Activated CD4-positive, alpha-beta T cell treated with anti-CD3 and anti-CD28 coated beads for 36 hours (primary cell): ENCODE data around the gene LMO1. TPM values are rescaled to one million over a fixed set of nuclear protein-coding genes. Genes with fewer than 3 reads are reported as not detected.
A peak's percentile ranks its signal among the peaks of the same experiment; 100 is the strongest.

Source experiments
- ATAC-seq: fragments of 200-7000 bp; cut with Tn5 transposase; one replicate; pipeline ENCODE4 v1.10.0; 2021; ENCODE audit warnings: mild to moderate bottlenecking, moderate library complexity
- CTCF ChIA-PET: fragments of 350-600 bp; sonication (Branson Sonifier 250); formaldehyde crosslinking; loops from one replicate; lab custom pipeline; 2021; ENCODE audit warnings: antibody characterized with exemption; lab: Charles Lee
- POLR2A ChIA-PET: fragments of 350-600 bp; sonication (Branson Sonifier 250); formaldehyde crosslinking; loops from one replicate; lab custom pipeline; 2021; ENCODE audit warnings: antibody characterized with exemption, inconsistent platforms; lab: Charles Lee
- DNase-seq: peaks from one replicate; pipeline ENCODE4 v3.0.0-alpha.2; 2020
- H3K27ac Mint-ChIP-seq: one replicate; pipeline ENCODE4 v1.8.0; 2021; ENCODE audit warnings: mixed read lengths
- H3K27me3 Mint-ChIP-seq: one replicate; pipeline ENCODE4 v1.8.0; 2021; ENCODE audit warnings: mixed read lengths
- H3K36me3 Mint-ChIP-seq: one replicate; pipeline ENCODE4 v1.8.0; 2021; ENCODE audit warnings: low read depth, mixed read lengths
- H3K4me1 Mint-ChIP-seq: one replicate; pipeline ENCODE4 v1.8.0; 2021; ENCODE audit warnings: mixed read lengths
- H3K4me3 Mint-ChIP-seq: one replicate; pipeline ENCODE4 v1.8.0; 2021; ENCODE audit warnings: mild to moderate bottlenecking, moderate library complexity, mixed read lengths
- H3K9me3 Mint-ChIP-seq: one replicate; pipeline ENCODE4 v1.8.0; 2021; ENCODE audit warnings: low read depth, mixed read lengths
- intact Hi-C, 2 experiments: fragments of 100-400 bp; cut with DNase I in 1 of 2; cut with micrococcal nuclease in 1 of 2; formaldehyde crosslinking; loops; one replicate each; pipeline versions ENCODE4 v1.14.2 to v1.15.1; 2022 to 2024; cut with DNase I, micrococcal nuclease
- total RNA-seq, 2 experiments: library from RNA; stranded (reverse); gene quantifications; one replicate each; pipeline ENCODE4 v1.2.3, GENCODE V29; 2021

Gene LMO1
- total RNA-seq, 2 experiments from 2014 or later: not detected

DNA sequence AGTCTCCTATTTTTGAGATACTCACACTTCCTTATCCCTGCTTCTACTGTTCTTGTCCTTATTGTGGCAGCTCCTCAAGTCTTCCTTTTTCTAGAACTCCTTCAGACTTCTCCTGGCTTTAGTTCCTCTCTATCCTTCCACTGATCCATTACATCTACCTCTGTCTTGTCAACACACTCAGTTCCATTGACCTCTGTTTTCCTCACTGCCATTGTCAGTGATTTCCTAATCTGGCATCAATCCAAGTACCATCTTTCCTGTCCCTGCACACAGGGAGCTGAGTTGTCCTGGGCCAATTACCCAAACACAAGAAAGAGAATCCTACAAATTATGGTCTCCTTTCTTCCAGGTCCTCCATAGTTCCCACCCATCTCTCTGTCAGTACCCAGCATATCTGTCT lies 66.9 kb downstream of the LMO1 start:
- ATAC-seq (no peak), DNase-seq (no peak)
- Mint-ChIP-seq H3K27ac (no peak overlapping the region), H3K4me3 (no peak overlapping the region), H3K27me3 (peaks cover 10% of the 10 kb centered on the region), H3K4me1 (no peaks in the 10 kb centered on the region), H3K9me3 (no peaks in the 10 kb centered on the region), H3K36me3 (no peaks in the 10 kb centered on the region)
- intact Hi-C loops: no loop called here
- CTCF ChIA-PET: interaction anchor here (0.6 to 2.2 kb wide), 3 partner anchors 12 to 370 kb away, joined by 3 to 6 read pairs (median 3); no protein-coding TSS in a partner anchor
- POLR2A ChIA-PET: no interaction called here

DNA sequence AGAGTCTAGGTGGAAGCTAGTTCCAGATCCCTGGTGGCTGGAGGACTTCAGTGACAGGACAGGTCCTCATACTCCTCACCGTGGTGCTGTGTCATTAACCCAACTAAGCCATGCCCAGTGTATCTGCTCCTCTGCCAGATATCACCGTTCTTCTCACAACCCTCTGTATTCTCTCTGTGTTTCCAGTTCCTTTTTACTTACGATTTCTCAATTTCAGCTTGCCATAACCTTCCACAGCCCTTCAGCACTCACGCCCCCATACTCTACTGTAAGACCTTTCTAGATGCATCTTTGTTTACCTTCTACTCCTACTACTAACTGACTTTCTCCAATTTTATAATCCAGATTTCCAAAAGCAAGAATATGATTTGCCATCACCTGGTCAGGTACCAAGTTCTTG lies 68.7 kb downstream of the LMO1 start:
- ATAC-seq: no peak
- Mint-ChIP-seq H3K4me3 (no peak overlapping the region), H3K4me1 (no peaks in the 10 kb centered on the region), H3K27ac (no peak overlapping the region), H3K9me3 (no peaks in the 10 kb centered on the region), H3K27me3 (peaks cover 11% of the 10 kb centered on the region), H3K36me3 (no peaks in the 10 kb centered on the region)
- CTCF ChIA-PET: interaction anchor here (0.9 to 2.2 kb wide), 2 partner anchors 13 to 372 kb away, joined by 3 to 6 read pairs; no protein-coding TSS in a partner anchor
- DNase-seq: no peak
- POLR2A ChIA-PET: no interaction called here
- intact Hi-C loops: no loop called here

DNA sequence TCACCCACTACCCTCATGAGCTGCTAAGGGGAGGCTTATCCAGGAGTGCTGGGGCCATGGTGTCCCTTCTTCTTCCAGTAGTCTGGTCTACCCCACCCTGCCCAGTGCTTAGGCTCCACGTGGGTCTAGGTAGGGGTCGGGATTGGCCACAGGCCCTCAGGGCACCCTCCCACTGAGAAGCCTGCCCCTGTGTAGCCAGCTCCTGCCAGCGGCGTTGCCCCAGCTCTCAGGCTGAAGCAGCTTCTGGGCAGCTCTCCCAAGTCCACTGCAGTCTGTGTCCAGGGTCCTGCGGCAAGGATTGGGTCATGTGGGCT lies 70.8 kb downstream of the LMO1 start:
- intact Hi-C loops: loop anchor here (1.0 to 2.0 kb wide), 2 partner anchors 72 to 373 kb away; no protein-coding TSS in a partner anchor
- H3K36me3 Mint-ChIP-seq: no peaks in the 10 kb centered on the region
- H3K4me1 Mint-ChIP-seq: no peaks in the 10 kb centered on the region
- H3K27ac Mint-ChIP-seq: no peak overlapping the region
- peaks cover 14% of the 10 kb centered on the region for H3K27me3 Mint-ChIP-seq
- H3K4me3 Mint-ChIP-seq: no peak overlapping the region
- no peaks in the 10 kb centered on the region for H3K9me3 Mint-ChIP-seq
- CTCF ChIA-PET: interaction anchor here (0.6 to 1.8 kb wide), 11 partner anchors 8 to 399 kb away, joined by 3 to 20 read pairs (median 4); partner anchors contain the start of gene LMO1
- ATAC-seq (peak; percentile 16), DNase-seq (no peak)
- POLR2A ChIA-PET: no interaction called here

DNA sequence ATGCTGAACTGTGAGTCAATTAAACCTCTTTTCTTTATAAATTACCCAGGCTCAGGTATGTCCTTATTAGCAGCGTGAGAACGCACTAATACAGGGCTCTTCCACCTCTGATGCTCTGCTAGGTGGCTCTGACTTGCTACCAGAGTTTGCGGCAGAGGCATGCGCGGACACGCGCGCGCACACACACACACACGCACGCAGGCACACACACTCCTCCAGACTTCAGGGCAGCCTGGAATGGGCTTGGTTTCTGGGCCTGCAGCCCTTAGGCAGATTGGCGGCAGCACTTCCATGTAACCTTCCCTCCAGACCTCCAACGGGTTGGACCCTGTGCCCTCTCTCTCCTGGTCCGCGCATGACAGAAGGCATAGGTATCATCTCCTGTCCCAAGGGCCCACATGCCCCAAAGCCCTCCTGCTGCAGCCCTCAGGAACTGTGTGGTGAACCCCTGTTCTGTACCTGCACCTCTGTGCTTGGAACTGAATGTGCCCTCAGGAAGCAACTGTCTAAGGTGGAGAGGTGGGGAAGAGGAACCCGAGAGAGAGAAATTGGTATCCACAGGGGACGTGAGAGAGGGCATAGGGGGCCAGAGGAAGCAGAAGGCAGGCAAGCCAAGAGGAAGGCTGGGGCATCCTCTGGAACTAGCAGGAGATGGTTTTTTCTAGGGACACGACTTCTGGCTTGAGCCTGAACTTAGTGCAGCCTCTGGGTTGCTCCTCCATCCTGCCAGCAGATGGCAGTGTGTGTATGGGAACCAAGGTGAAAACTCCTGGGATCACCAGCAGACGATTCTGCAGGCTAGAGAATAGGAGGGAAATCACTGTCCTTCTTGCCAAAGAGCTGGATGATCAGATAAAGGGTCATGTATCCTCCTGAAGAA lies 71.4 kb downstream of the LMO1 start:
- ATAC-seq: peak; percentile 64
- peak; percentile 72 for DNase-seq
- intact Hi-C loops: loop anchor here (1.0 to 2.0 kb wide), 2 partner anchors 73 to 374 kb away; no protein-coding TSS in a partner anchor
- Mint-ChIP-seq H3K36me3 (no peaks in the 10 kb centered on the region), H3K4me3 (no peak overlapping the region), H3K4me1 (no peaks in the 10 kb centered on the region), H3K27ac (no peak overlapping the region), H3K27me3 (peaks cover 14% of the 10 kb centered on the region), H3K9me3 (no peaks in the 10 kb centered on the region)
- CTCF ChIA-PET: interaction anchor here (1.0 to 1.8 kb wide), 8 partner anchors 10 to 375 kb away, joined by 3 to 20 read pairs (median 4); partner anchors contain the start of gene LMO1
- POLR2A ChIA-PET: no interaction called here

DNA sequence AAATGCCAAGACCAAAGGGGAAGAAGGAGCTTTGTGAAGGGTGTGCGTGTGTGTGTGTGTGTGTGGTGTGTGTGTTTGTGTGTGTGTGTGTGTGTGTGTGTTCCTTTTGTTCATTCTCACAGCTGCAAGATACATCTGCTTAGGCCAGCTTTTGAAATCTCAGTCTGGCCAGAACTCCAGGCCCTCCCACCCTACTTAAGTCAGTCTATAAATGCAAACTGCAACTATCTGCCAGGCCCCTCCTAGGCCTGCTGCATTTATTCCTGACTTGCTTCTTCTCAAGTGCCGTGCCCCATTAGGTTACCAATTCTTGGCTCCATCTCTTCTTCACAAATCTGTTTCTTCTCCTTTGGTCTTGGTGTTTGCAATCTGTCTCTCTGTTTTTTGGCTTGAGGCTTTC lies 73.2 kb downstream of the LMO1 start:
- H3K4me3 Mint-ChIP-seq: no peak overlapping the region
- H3K9me3 Mint-ChIP-seq: no peaks in the 10 kb centered on the region
- CTCF ChIA-PET: interaction anchor here (0.6 to 1.6 kb wide), 4 partner anchors 12 to 377 kb away, joined by 3 read pairs; no protein-coding TSS in a partner anchor
- no peaks in the 10 kb centered on the region for H3K36me3 Mint-ChIP-seq
- intact Hi-C loops: no loop called here
- peaks cover 11% of the 10 kb centered on the region for H3K27me3 Mint-ChIP-seq
- POLR2A ChIA-PET: no interaction called here
- no peaks in the 10 kb centered on the region for H3K4me1 Mint-ChIP-seq
- no peak for DNase-seq
- no peak overlapping the region for H3K27ac Mint-ChIP-seq
- no peak for ATAC-seq

DNA sequence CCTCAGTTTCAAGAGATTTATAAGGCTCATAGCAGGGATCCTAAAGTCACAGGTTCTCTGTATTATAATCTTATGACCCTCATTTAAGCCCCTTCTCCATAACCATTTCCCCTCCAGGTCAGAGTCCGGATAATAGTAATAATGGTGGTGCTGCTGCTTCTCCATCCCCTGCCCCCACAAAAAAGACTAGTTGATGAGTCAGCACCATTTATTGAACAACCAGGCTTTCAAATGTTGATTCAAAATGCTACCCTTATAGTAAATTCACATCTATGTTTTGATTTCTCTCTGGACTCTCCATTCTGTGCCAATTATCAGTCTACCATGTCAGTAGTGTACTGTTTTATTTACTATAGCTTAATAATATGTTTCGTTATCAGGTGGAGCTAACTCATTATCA lies 77.2 kb downstream of the LMO1 start:
- H3K4me3 Mint-ChIP-seq: no peak overlapping the region
- no peaks in the 10 kb centered on the region for H3K9me3 Mint-ChIP-seq
- POLR2A ChIA-PET: interaction anchor here (0.5 kb wide), 1 partner anchor 16 kb away, joined by 3 read pairs; no protein-coding TSS in a partner anchor
- peaks cover 16% of the 10 kb centered on the region for H3K27me3 Mint-ChIP-seq
- no peak overlapping the region for H3K27ac Mint-ChIP-seq
- CTCF ChIA-PET: interaction anchor here (1.0 kb wide), 1 partner anchor 14 kb away, joined by 4 read pairs; no protein-coding TSS in a partner anchor
- ATAC-seq (no peak), DNase-seq (no peak)
- intact Hi-C loops: no loop called here
- H3K36me3 Mint-ChIP-seq: no peaks in the 10 kb centered on the region
- no peaks in the 10 kb centered on the region for H3K4me1 Mint-ChIP-seq

DNA sequence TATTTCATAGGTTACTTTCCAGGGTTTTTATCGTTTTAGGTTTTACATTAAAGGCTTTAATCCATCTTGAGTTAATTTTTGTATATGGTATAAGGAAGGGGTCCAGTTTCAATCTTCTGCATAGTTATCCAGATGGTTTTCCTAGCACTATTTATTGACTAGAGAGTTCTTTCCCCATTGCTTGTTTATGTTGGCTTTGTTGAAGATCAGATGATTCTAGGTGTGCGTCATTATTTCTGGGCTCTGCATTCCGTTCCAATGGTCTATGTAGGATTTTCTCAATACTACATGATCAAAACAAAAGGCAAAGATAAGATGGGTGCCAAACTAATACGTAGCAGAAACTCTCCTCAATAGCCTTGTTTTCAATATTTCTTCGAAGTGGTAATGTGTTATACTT lies 80.6 kb downstream of the LMO1 start:
- DNase-seq: no peak
- H3K27me3 Mint-ChIP-seq: peaks cover 15% of the 10 kb centered on the region
- no peaks in the 10 kb centered on the region for H3K4me1 Mint-ChIP-seq
- H3K4me3 Mint-ChIP-seq: no peak overlapping the region
- POLR2A ChIA-PET: no interaction called here
- H3K9me3 Mint-ChIP-seq: no peaks in the 10 kb centered on the region
- CTCF ChIA-PET: interaction anchor here (0.8 to 1.4 kb wide), 3 partner anchors 10 to 31 kb away, joined by 3 to 4 read pairs (median 3); no protein-coding TSS in a partner anchor
- H3K36me3 Mint-ChIP-seq: no peaks in the 10 kb centered on the region
- ATAC-seq: no peak
- intact Hi-C loops: no loop called here
- no peak overlapping the region for H3K27ac Mint-ChIP-seq

DNA sequence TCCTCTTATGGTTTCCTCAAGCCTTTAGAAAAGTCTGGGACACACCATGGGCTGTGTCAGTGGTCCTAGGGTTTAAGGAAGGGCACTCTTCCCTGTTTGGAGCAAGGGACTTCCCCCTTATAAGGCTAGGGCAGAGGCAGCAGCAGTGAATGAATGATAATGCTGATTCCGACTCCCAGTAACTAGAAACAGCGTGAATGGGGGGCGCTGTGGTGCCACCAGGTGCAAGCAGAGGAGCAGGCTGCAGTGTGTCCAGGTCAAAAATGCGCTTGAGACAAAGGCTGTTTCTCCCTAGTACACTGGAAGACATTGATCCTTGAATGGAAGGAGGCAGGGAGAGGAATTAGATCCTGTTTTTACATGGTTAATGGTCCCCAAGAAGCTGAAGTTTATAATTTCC lies 83.2 kb downstream of the LMO1 start:
- H3K4me1 Mint-ChIP-seq: no peaks in the 10 kb centered on the region
- POLR2A ChIA-PET: no interaction called here
- H3K27me3 Mint-ChIP-seq: peaks cover 15% of the 10 kb centered on the region
- no peak overlapping the region for H3K27ac Mint-ChIP-seq
- H3K9me3 Mint-ChIP-seq: no peaks in the 10 kb centered on the region
- no peak overlapping the region for H3K4me3 Mint-ChIP-seq
- intact Hi-C loops: no loop called here
- ATAC-seq (no peak), DNase-seq (no peak)
- no peaks in the 10 kb centered on the region for H3K36me3 Mint-ChIP-seq
- CTCF ChIA-PET: interaction anchor here (0.6 to 1.1 kb wide), 2 partner anchors 13 to 151 kb away, joined by 3 to 4 read pairs; no protein-coding TSS in a partner anchor

DNA sequence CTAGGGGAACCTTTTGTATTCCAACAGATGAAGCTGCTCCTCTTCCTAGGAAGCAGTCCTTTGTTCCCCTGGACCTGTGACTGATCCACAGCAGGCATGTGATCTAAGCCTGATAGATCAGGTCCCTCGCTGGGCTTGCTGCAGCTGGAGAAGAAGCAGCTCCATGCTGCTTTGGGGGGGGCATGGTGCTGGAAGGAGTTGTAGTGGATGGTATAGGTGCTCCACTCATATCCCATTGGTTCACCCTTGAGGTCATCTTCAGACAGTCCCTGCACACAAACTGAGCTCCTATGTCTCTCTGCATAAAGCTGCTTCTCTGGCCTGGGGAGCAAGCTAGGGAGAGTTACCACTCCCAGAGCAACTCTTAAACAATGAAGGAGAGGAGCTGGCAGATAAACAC lies 85.4 kb downstream of the LMO1 start:
- ChIA-PET POLR2A (no interaction called here), CTCF (interaction anchor here (1.1 kb wide), 1 partner anchor 12 kb away, joined by 3 read pairs; no protein-coding TSS in a partner anchor)
- Mint-ChIP-seq H3K4me3 (no peak overlapping the region), H3K36me3 (no peaks in the 10 kb centered on the region), H3K4me1 (no peaks in the 10 kb centered on the region), H3K9me3 (no peaks in the 10 kb centered on the region), H3K27me3 (peaks cover 18% of the 10 kb centered on the region), H3K27ac (no peak overlapping the region)
- intact Hi-C loops: no loop called here
- DNase-seq: no peak
- no peak for ATAC-seq

DNA sequence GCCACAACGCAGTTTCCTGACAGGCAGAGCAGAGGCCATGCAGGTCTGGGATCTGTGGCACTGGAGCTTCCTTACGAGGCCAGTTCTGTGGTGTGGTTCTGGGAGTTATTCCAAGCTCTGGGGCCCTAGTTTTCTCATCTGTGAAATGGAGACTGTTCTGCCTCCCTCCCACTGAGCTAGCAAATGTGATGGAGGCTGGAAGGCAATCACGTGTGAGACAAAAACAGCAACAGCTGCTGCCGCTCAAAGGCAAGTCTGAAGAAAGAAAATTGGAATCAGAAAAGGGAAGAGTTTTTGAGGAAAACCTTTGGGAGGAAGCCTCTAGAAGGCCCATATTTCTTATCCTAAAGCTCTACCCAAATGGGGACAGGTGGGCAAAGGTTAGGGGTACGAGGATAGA lies 86.5 kb downstream of the LMO1 start:
- CTCF ChIA-PET: no interaction called here
- Mint-ChIP-seq H3K27me3 (peaks cover 21% of the 10 kb centered on the region), H3K4me3 (no peak overlapping the region), H3K36me3 (no peaks in the 10 kb centered on the region), H3K27ac (no peak overlapping the region), H3K4me1 (no peaks in the 10 kb centered on the region), H3K9me3 (no peaks in the 10 kb centered on the region)
- intact Hi-C loops: no loop called here
- no peak for DNase-seq
- ATAC-seq: no peak
- POLR2A ChIA-PET: no interaction called here
